ENCODE data around the gene SYNPO2.

The SYNPO2 gene

GRCh38 chr4:118905566-118905965, 16.9 kb downstream of the SYNPO2 start:
- peaks cover 6% of the 10 kb centered on the region for H3K4me1 Mint-ChIP-seq
- peaks cover 30% of the 10 kb centered on the region for H3K27me3 Mint-ChIP-seq
- no peaks in the 10 kb centered on the region for H3K9me3 Mint-ChIP-seq
- H3K4me3 Mint-ChIP-seq, result no peak overlapping the region
- no peaks in the 10 kb centered on the region for H3K36me3 Mint-ChIP-seq
- no peak overlapping the region for H3K27ac Mint-ChIP-seq
- no peak for ATAC-seq

DNA sequence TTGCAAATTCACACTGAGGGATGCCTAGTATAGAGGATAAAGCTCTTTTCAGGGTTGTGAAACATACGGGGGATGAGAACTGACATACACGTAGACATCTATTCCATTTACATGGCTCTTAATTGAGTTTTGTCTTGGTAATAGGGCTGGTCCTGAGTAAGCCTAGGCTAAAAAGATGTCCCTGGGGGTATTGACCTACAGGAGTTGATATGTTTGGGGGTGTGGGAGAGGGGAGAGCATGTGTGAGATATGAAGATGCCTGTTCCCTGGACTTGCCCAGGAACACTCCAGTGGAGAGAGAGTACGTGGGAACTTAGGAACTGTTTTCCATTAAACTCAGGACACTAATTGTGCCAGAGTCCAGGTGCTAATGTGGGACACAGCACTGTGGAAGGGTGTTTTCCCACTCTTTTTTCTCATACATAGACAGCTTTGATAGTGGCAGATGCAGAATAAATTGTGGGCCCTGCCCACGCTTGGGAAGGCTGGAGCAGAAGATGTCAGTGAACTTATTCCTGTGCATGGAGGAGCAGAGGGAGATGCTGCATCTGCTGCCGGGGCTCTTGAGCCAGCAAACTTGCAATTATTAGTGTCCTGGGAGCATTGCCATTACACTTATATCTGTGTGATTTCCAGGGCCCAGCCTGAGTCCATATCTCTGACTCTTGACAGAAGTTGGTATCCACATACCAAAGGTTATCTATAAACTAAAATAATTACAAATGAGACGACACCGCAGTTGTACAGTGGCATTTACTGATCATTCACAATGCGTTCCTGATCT, 20.7 kb downstream of the SYNPO2 start:
- no peak for ATAC-seq
- Mint-ChIP-seq H3K4me3 (no peak overlapping the region), H3K4me1 (peaks cover 6% of the 10 kb centered on the region), H3K27ac (no peak overlapping the region), H3K36me3 (no peaks in the 10 kb centered on the region), H3K9me3 (no peaks in the 10 kb centered on the region), H3K27me3 (peaks cover 38% of the 10 kb centered on the region)

- Mint-ChIP-seq H3K27ac (no peak overlapping the region), H3K4me1 (peaks cover 6% of the 10 kb centered on the region), H3K9me3 (no peaks in the 10 kb centered on the region), H3K36me3 (no peaks in the 10 kb centered on the region), H3K4me3 (no peak overlapping the region), H3K27me3 (peaks cover 41% of the 10 kb centered on the region)
- no peak for ATAC-seq
Observed at GRCh38 chr4:118910221-118910620, 21.6 kb downstream of the SYNPO2 start.

DNA sequence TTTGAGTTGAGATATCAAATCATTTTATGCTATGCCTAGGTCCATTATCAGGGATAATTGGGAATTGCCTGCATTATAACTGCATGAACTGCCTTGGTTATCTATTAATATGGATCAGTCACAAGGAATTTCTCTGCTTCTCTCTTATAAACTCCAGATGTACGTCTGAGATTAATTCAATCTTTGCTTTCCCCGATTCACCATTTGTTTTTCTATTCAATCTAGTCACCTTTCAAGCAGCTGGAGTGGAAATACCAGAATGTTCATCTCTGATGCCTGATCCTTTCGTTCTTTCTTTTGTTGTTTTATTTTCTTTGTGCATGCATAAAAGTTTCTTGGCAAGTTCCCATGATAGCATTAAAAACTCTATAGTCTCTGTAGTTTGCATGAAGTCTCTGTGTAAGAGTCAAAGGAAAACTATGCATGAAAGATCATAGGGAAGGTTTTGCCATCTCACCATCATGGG, 22.6 kb downstream of the SYNPO2 start:
- Mint-ChIP-seq H3K9me3 (no peaks in the 10 kb centered on the region), H3K4me1 (no peaks in the 10 kb centered on the region), H3K4me3 (no peak overlapping the region), H3K36me3 (no peaks in the 10 kb centered on the region), H3K27me3 (peaks cover 41% of the 10 kb centered on the region), H3K27ac (no peak overlapping the region)
- ATAC-seq, result no peak

GRCh38 chr4:118915468-118915867, 26.8 kb downstream of the SYNPO2 start:
- H3K27me3 Mint-ChIP-seq, result peaks cover 35% of the 10 kb centered on the region
- no peaks in the 10 kb centered on the region for H3K36me3 Mint-ChIP-seq
- H3K4me3 Mint-ChIP-seq, result no peak overlapping the region
- no peak for ATAC-seq
- H3K27ac Mint-ChIP-seq, result no peak overlapping the region
- no peaks in the 10 kb centered on the region for H3K9me3 Mint-ChIP-seq
- no peaks in the 10 kb centered on the region for H3K4me1 Mint-ChIP-seq

DNA sequence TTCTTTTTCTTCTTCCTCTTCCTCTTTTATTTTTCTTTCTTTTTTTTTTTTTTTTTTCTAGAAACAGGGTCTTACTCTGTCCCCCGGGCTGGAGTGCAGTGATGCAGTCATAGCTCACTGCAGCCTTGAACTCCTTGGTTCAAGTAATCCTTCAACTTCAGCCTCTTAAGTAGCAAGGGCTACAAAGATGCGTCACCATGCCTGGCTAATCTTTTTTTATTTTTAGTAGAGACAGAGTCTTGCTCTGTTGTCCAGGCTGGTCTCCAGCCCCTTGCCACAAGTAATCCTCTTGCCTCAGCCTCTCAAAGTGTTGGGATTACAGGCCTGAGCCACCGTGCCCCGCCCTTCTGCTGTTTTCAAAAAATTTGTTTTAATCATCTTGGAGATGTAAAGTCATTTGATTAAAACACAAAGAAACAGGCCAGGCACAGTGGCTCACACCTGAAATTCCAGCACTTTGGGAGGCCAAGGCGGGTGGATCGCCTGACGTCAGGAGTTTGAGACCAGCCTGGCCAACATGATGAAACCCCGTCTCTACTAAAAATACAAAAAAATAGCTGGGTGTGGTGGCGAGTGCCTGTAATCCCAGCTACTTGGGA, 28.1 kb downstream of the SYNPO2 start:
- Mint-ChIP-seq H3K27ac (no peak overlapping the region), H3K4me1 (no peaks in the 10 kb centered on the region), H3K4me3 (no peak overlapping the region), H3K27me3 (peaks cover 34% of the 10 kb centered on the region), H3K36me3 (no peaks in the 10 kb centered on the region), H3K9me3 (no peaks in the 10 kb centered on the region)
- no peak for ATAC-seq

DNA sequence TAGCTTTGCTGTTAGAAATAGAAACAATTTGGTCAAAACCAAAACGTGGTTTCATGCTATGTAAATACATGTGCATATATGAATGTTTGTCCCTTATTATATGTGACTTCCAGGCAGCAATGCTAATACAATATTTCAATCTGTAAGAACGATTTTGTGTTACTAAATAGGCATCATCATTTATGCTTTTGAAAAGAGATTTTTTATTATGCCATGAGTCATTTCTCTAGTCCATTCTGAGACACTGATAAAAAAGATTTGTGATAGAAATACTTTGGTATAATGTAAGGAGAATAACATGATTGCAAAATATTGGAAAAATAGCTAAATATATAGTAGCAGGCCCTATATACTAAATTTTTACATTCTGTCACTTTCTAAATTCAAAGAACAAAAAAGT, 28.9 kb downstream of the SYNPO2 start:
- Mint-ChIP-seq H3K27me3 (peaks cover 36% of the 10 kb centered on the region), H3K4me3 (no peak overlapping the region), H3K9me3 (no peaks in the 10 kb centered on the region), H3K27ac (no peak overlapping the region), H3K36me3 (no peaks in the 10 kb centered on the region), H3K4me1 (no peaks in the 10 kb centered on the region)
- no peak for ATAC-seq

DNA sequence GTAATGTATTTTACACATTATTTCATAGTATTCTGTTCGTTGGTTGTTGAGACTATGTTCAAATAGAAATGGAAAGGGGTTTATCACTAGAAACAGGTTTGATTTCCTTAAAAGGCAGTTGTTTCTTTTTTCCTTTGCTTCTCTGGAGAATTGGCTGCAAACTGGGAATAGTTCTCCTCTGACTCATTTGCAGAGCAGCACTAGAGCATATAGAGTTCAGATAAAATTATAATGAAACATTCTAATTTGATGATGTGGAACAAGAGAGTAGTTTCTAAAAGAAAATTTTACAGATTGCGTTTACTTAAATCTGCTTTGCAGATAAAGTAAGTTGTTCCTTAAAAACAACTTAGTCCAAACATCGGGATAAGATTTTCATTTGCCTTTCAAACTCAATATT, 29.7 kb downstream of the SYNPO2 start:
- ATAC-seq, result no peak
- Mint-ChIP-seq H3K9me3 (no peaks in the 10 kb centered on the region), H3K27ac (no peak overlapping the region), H3K4me1 (no peaks in the 10 kb centered on the region), H3K4me3 (no peak overlapping the region), H3K27me3 (peaks cover 36% of the 10 kb centered on the region), H3K36me3 (no peaks in the 10 kb centered on the region)

- Mint-ChIP-seq H3K36me3 (no peaks in the 10 kb centered on the region), H3K4me1 (no peaks in the 10 kb centered on the region), H3K9me3 (no peaks in the 10 kb centered on the region), H3K4me3 (no peak overlapping the region), H3K27ac (no peak overlapping the region), H3K27me3 (peaks cover 24% of the 10 kb centered on the region)
- ATAC-seq, result no peak
Observed at GRCh38 chr4:118920247-118920646, 31.6 kb downstream of the SYNPO2 start.

DNA sequence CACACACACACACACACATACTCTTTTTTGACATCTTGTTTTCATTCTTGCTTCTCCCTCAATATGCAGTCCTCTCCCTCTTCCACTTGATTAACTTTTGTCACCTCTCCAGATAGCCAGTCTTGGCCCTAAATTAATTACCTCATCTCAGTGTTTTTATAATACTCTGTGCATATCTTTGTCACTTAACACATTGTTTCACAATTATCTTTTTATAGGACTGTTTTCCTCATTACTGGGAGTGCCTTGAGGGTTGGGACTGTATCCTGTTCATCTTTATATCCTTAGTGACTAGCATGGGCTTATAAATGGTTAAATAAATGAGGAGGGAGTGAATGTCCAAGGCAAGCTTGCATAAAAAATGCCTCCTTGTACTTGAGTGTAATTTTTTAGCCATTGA, 33.1 kb downstream of the SYNPO2 start:
- H3K27me3 Mint-ChIP-seq, result peaks cover 24% of the 10 kb centered on the region
- H3K4me3 Mint-ChIP-seq, result no peak overlapping the region

DNA sequence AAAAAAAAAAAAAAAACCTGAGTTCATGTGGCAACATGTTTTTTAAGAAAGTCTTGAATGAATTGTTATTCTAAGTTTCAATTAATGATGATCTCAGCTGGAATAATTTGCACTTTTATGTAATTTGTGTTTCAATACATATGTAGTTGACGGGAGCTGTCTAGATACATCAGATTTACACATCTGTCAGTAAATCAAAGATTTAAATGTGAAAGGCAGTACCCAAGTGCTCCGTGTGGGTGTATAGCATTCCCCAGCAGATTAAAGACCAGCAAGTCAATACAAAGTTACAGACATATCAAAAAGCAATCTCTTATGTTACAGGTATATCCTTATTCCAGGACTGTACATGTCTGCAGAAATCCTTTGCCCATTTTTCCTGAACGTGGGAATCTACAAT, 35.2 kb downstream of the SYNPO2 start:
- Mint-ChIP-seq H3K4me1 (no peaks in the 10 kb centered on the region), H3K36me3 (no peaks in the 10 kb centered on the region), H3K27ac (no peak overlapping the region), H3K27me3 (peaks cover 29% of the 10 kb centered on the region), H3K4me3 (no peak overlapping the region), H3K9me3 (no peaks in the 10 kb centered on the region)
- no peak for ATAC-seq

More for the DNA sequence above, 33.1 kb downstream of the SYNPO2 start:
- Mint-ChIP-seq H3K36me3 (no peaks in the 10 kb centered on the region), H3K9me3 (no peaks in the 10 kb centered on the region), H3K4me1 (no peaks in the 10 kb centered on the region), H3K27ac (no peak overlapping the region)
- ATAC-seq, result no peak

- Mint-ChIP-seq H3K27ac (no peak overlapping the region), H3K27me3 (peaks cover 10% of the 10 kb centered on the region), H3K36me3 (no peaks in the 10 kb centered on the region), H3K4me3 (no peak overlapping the region), H3K9me3 (no peaks in the 10 kb centered on the region), H3K4me1 (no peaks in the 10 kb centered on the region)
- no peak for ATAC-seq
Observed at GRCh38 chr4:118927974-118928373, 39.3 kb downstream of the SYNPO2 start.

- Mint-ChIP-seq H3K4me1 (no peaks in the 10 kb centered on the region), H3K27me3 (peaks cover 10% of the 10 kb centered on the region), H3K27ac (no peak overlapping the region), H3K4me3 (no peak overlapping the region), H3K9me3 (no peaks in the 10 kb centered on the region), H3K36me3 (no peaks in the 10 kb centered on the region)
- ATAC-seq, result no peak
Observed at GRCh38 chr4:118930255-118930654, 41.6 kb downstream of the SYNPO2 start.

DNA sequence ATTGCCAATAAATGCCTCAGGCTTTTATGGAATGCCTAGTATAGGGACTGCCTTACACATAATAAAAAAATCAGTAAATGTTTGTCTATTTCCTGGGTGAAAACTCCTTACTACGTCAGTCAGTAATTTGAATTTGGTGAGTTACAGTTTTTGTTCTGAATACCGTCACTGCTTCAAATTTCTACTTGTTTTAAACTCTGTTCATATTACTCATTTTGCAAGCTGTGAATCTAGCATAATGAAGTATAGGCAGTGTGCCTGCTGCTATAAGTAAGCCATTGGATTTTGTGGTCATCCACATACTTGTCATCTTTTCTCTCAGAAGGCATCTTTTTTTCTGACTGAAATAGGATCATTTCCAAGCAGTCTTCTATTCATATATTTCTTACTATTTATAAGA, 43.1 kb downstream of the SYNPO2 start:
- H3K4me1 Mint-ChIP-seq, result no peaks in the 10 kb centered on the region
- H3K27me3 Mint-ChIP-seq, result peaks cover 10% of the 10 kb centered on the region
- ATAC-seq, result no peak
- no peaks in the 10 kb centered on the region for H3K36me3 Mint-ChIP-seq
- no peaks in the 10 kb centered on the region for H3K9me3 Mint-ChIP-seq
- no peak overlapping the region for H3K27ac Mint-ChIP-seq
- H3K4me3 Mint-ChIP-seq, result no peak overlapping the region

GRCh38 chr4:118935819-118936218, 47.2 kb downstream of the SYNPO2 start:
- no peak overlapping the region for H3K27ac Mint-ChIP-seq
- H3K4me1 Mint-ChIP-seq, result no peaks in the 10 kb centered on the region
- no peak for ATAC-seq
- no peaks in the 10 kb centered on the region for H3K9me3 Mint-ChIP-seq
- no peaks in the 10 kb centered on the region for H3K36me3 Mint-ChIP-seq
- H3K27me3 Mint-ChIP-seq, result peaks cover 1% of the 10 kb centered on the region
- no peak overlapping the region for H3K4me3 Mint-ChIP-seq

DNA sequence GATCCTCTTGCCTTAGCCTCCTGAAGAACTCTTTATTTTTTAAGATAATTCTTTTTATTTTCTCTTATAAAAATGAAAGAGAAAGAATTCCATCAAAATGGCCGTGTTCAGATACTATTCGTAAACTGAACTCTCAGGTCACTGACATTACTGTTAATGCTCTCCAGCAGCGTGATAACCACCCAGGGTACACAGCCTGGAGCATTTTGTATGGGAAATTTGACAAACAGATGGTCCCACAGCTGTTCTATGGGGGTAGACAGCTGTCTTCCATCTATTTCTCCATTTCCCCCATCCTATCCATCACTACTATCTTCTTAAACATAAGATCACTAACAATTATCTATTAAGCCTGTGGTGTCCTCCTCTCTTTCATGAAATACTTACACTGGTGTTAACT, 47.8 kb downstream of the SYNPO2 start:
- Mint-ChIP-seq H3K4me1 (no peaks in the 10 kb centered on the region), H3K4me3 (no peak overlapping the region), H3K27me3 (peaks cover 7% of the 10 kb centered on the region), H3K9me3 (no peaks in the 10 kb centered on the region), H3K36me3 (no peaks in the 10 kb centered on the region), H3K27ac (no peak overlapping the region)
- ATAC-seq, result no peak
